Neural progenitor cell (in vitro differentiated cells): ENCODE results near the gene FKBP10. TPM values are rescaled to one million over a fixed set of nuclear protein-coding genes. Genes with fewer than 3 reads are reported as not detected.
A peak's percentile ranks its signal among the peaks of the same experiment; 100 is the strongest.

Experiments used
- DNase-seq: peaks from one replicate; pipeline ENCODE4 v3.0.0-alpha.2; 2016; ENCODE audit warnings: low spot score
- H2AFZ ChIP-seq: fragments of 200-600 bp; sonication (generic); replicated peaks from 2 replicates; pipeline ENCODE4 v1.6.1; 2016; ENCODE audit warnings: antibody characterized with exemption
- H3F3A ChIP-seq: fragments of 200-600 bp; sonication (generic); 2 replicates; pipeline ENCODE4 v1.6.1; 2016; ENCODE audit warnings: antibody characterized with exemption, low read depth
- H3K27ac ChIP-seq: fragments of 200-600 bp; sonication (generic); 2 replicates; pipeline ENCODE4 v1.5.1; 2016; ENCODE audit warnings: mild to moderate bottlenecking
- H3K27me3 ChIP-seq: fragments of 200-600 bp; sonication (generic); 2 replicates; pipeline ENCODE4 v1.6.1; 2016; ENCODE audit warnings: mild to moderate bottlenecking, moderate library complexity
- H3K36me3 ChIP-seq: fragments of 200-600 bp; sonication (generic); 2 replicates; pipeline ENCODE4 v1.5.1; 2016
- H3K4me1 ChIP-seq: fragments of 200-600 bp; sonication (generic); 2 replicates; pipeline ENCODE4 v1.6.1; 2016; ENCODE audit warnings: mixed run types
- H3K4me2 ChIP-seq: fragments of 200-600 bp; sonication (generic); 2 replicates; pipeline ENCODE4 v1.6.1; 2016
- H3K4me3 ChIP-seq: fragments of 200-600 bp; sonication (generic); 2 replicates; pipeline ENCODE4 v1.5.1; 2016
- H3K79me2 ChIP-seq: fragments of 200-600 bp; sonication (generic); 2 replicates; pipeline ENCODE4 v1.6.1; 2016; ENCODE audit warnings: low read depth
- H3K9ac ChIP-seq: fragments of 200-600 bp; sonication (generic); 2 replicates; pipeline ENCODE4 v1.6.1; 2016
- H3K9me3 ChIP-seq: fragments of 200-600 bp; sonication (generic); 2 replicates; pipeline ENCODE4 v1.5.1; 2016; ENCODE audit warnings: low read depth
- H4K20me1 ChIP-seq: fragments of 200-600 bp; sonication (generic); 2 replicates; pipeline ENCODE4 v1.6.1; 2016; ENCODE audit warnings: low read depth
- H3K27ac Mint-ChIP-seq: 3 replicates; pipeline ENCODE4 v1.8.0; 2021; ENCODE audit warnings: mixed read lengths
- H3K27me3 Mint-ChIP-seq: 2 replicates; pipeline ENCODE4 v1.8.0; 2022; ENCODE audit warnings: low read depth, mild to moderate bottlenecking, inconsistent platforms, moderate library complexity, mixed read lengths; ENCODE audit not compliant: insufficient read depth
- H3K36me3 Mint-ChIP-seq: 3 replicates; pipeline ENCODE4 v1.8.0; 2021; ENCODE audit warnings: mixed read lengths
- H3K4me1 Mint-ChIP-seq: 3 replicates; pipeline ENCODE4 v1.8.0; 2021; ENCODE audit warnings: mixed read lengths
- H3K4me3 Mint-ChIP-seq: 3 replicates; pipeline ENCODE4 v1.8.0; 2021; ENCODE audit warnings: mild to moderate bottlenecking, moderate library complexity, mixed read lengths
- H3K9me3 Mint-ChIP-seq: 3 replicates; pipeline ENCODE4 v1.8.0; 2020; ENCODE audit warnings: mixed read lengths
- EZH2 ChIP-seq: fragments of 200-600 bp; sonication (generic); IDR thresholded peaks from 2 replicates; pipeline ENCODE4 v1.6.1; 2017; ENCODE audit warnings: antibody characterized with exemption, mild to moderate bottlenecking, moderate library complexity
- EZH2phosphoT487 ChIP-seq: fragments of 200-600 bp; sonication (generic); IDR thresholded peaks from 2 replicates; pipeline ENCODE4 v1.6.1; 2017; ENCODE audit warnings: antibody characterized with exemption
- total RNA-seq: library from RNA; depleted of rRNA; stranded (reverse); fragments of >200 nt; gene quantifications from 2 replicates; pipeline ENCODE4 v1.2.3, GENCODE V29; 2015; ENCODE audit warnings: low replicate concordance
- TF ChIP-seq, protein P1 (sequence below): fragments of 200-600 bp; sonication (generic); IDR thresholded peaks from 2 replicates; pipeline ENCODE4 v1.5.1; 2017; ENCODE audit warnings: antibody characterized with exemption, mild to moderate bottlenecking

The FKBP10 gene
- total RNA-seq, 1 donor from 2014 or later = 108 TPM

DNA sequence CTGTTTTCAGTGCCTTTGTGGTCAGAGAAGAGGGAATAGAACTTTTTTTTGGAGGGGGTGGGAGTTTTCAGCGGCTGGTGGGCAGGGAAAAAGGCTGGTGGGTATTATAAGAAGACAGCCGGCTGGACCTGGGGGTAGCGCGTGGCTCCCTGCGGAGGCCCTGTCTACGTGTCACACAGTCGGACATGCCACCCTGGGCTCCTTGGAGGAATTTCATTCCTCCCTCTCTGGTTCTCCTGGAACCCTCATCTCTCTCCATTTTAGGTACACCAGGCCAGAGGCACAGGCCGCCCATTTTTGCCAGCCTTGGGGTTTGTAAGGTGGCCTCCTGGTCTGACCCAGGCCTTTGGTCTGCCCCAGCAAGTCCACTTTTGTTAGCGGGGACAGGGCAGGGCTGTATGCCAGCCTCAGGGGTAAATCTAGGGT lies 908 bp downstream of the FKBP10 start:
- no peaks in the 10 kb centered on the region for H3K9me3 ChIP-seq
- peaks cover 24% of the 10 kb centered on the region for H3K4me1 ChIP-seq
- peaks cover 13% of the 10 kb centered on the region for H4K20me1 ChIP-seq
- H3K9ac ChIP-seq = peak overlapping the region; percentile 72
- no peaks in the 10 kb centered on the region for H3K9me3 Mint-ChIP-seq
- H3K36me3 ChIP-seq = no peaks in the 10 kb centered on the region
- peak overlapping the region; percentile 97 for H3K27ac Mint-ChIP-seq
- no peak for DNase-seq
- no peaks in the 10 kb centered on the region for H3K27me3 ChIP-seq
- TF ChIP-seq EZH2phosphoT487 (no peak), EZH2 (no peak)
- TF ChIP-seq, protein P1, sequence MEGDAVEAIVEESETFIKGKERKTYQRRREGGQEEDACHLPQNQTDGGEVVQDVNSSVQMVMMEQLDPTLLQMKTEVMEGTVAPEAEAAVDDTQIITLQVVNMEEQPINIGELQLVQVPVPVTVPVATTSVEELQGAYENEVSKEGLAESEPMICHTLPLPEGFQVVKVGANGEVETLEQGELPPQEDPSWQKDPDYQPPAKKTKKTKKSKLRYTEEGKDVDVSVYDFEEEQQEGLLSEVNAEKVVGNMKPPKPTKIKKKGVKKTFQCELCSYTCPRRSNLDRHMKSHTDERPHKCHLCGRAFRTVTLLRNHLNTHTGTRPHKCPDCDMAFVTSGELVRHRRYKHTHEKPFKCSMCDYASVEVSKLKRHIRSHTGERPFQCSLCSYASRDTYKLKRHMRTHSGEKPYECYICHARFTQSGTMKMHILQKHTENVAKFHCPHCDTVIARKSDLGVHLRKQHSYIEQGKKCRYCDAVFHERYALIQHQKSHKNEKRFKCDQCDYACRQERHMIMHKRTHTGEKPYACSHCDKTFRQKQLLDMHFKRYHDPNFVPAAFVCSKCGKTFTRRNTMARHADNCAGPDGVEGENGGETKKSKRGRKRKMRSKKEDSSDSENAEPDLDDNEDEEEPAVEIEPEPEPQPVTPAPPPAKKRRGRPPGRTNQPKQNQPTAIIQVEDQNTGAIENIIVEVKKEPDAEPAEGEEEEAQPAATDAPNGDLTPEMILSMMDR = no peak
- peaks cover 24% of the 10 kb centered on the region for H3K36me3 Mint-ChIP-seq
- peaks cover 20% of the 10 kb centered on the region for H3F3A ChIP-seq
- H3K4me1 Mint-ChIP-seq = peaks cover 28% of the 10 kb centered on the region
- H3K4me2 ChIP-seq = peak overlapping the region; percentile 97
- H3K27me3 Mint-ChIP-seq = peaks cover 9% of the 10 kb centered on the region
- H3K4me3 ChIP-seq = peak overlapping the region; percentile 85
- peaks cover 68% of the 10 kb centered on the region for H3K79me2 ChIP-seq
- peak overlapping the region; percentile 95 for H3K4me3 Mint-ChIP-seq
- no peak overlapping the region for H3K27ac ChIP-seq
- no peak overlapping the region for H2AFZ ChIP-seq

DNA sequence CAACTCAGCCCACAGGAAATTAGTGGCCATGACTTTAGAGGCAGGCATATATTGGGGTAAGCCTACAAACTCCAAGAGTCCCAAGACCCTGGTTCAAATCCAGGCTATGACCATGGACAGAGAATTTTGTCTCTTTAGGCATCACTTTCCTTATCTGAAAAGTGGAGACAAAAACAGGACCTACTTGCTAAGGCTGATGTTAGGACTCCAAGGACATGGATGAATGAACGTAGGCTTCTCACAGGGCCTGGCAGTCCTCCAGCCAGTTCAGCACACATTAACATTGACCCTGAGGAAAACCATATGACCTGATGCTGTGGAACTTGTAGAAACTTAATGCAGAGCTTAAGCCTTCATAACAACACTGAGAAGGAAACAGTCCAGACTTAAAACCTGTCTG lies 1.4 kb downstream of the FKBP10 start:
- Histone ChIP-seq H3K27ac (no peak overlapping the region), H4K20me1 (peaks cover 13% of the 10 kb centered on the region), H3K4me3 (peak overlapping the region; percentile 85), H3K9me3 (no peaks in the 10 kb centered on the region), H3K36me3 (no peaks in the 10 kb centered on the region), H3F3A (peaks cover 20% of the 10 kb centered on the region), H3K79me2 (peaks cover 66% of the 10 kb centered on the region), H3K4me2 (peak overlapping the region; percentile 97), H3K27me3 (no peaks in the 10 kb centered on the region), H2AFZ (no peak overlapping the region), H3K9ac (no peak overlapping the region), H3K4me1 (peaks cover 27% of the 10 kb centered on the region)
- DNase-seq = no peak
- H3K4me1 Mint-ChIP-seq = peaks cover 28% of the 10 kb centered on the region
- peak overlapping the region; percentile 87 for H3K27ac Mint-ChIP-seq
- peaks cover 22% of the 10 kb centered on the region for H3K36me3 Mint-ChIP-seq
- H3K4me3 Mint-ChIP-seq = peak overlapping the region; percentile 95
- H3K27me3 Mint-ChIP-seq = peaks cover 9% of the 10 kb centered on the region
- TF ChIP-seq EZH2 = no peak
- TF ChIP-seq, protein P1 = no peak
- TF ChIP-seq EZH2phosphoT487 = no peak
- H3K9me3 Mint-ChIP-seq = no peaks in the 10 kb centered on the region

DNA sequence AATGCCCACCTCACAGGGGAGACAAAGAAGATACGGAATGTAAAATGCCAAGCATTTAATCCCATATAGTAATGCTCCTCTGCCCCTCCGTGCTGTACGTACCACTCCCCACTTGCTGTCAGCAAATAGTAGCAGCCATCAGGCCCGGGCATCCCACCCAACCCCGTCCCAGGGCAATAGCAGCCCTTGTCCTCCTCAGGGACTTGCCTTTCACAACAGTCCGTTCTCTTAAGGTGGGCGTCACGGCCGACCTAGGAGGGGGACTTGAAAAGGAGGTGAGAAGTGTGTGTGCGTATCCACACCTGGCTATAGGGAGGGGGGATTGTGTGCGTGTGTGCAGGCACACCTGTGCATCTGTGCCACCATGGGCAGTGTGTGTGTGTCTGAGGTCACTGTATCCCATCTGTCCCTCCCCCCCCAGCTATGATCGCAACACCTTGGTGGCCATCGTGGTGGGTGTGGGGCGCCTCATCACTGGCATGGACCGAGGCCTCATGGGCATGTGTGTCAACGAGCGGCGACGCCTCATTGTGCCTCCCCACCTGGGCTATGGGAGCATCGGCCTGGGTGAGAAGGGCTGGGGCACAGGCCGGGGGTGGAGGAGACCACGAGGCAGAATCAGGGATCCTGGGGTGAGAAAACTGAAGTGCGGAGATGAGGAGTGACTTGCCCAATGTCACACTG lies 4.0 kb downstream of the FKBP10 start:
- TF ChIP-seq EZH2phosphoT487 (no peak), EZH2 (no peak)
- TF ChIP-seq, protein P1 = no peak
- Histone ChIP-seq H3K9me3 (no peaks in the 10 kb centered on the region), H3K4me1 (peaks cover 22% of the 10 kb centered on the region), H3K9ac (no peak overlapping the region), H3K27ac (no peak overlapping the region), H3K4me3 (no peak overlapping the region), H3K79me2 (peaks cover 44% of the 10 kb centered on the region), H3K4me2 (no peak overlapping the region), H3F3A (peaks cover 18% of the 10 kb centered on the region), H2AFZ (no peak overlapping the region), H4K20me1 (no peaks in the 10 kb centered on the region), H3K36me3 (no peaks in the 10 kb centered on the region), H3K27me3 (no peaks in the 10 kb centered on the region)
- DNase-seq = no peak
- Mint-ChIP-seq H3K4me3 (no peak overlapping the region), H3K9me3 (no peaks in the 10 kb centered on the region), H3K27ac (no peak overlapping the region), H3K27me3 (peaks cover 7% of the 10 kb centered on the region), H3K4me1 (peaks cover 17% of the 10 kb centered on the region), H3K36me3 (peaks cover 13% of the 10 kb centered on the region)
